CD4-positive, alpha-beta T cell (primary cell): ENCODE data around the gene EHF. TPM values are rescaled to one million over a fixed set of nuclear protein-coding genes. Genes with fewer than 3 reads are reported as not detected.
A peak's percentile ranks its signal among the peaks of the same experiment; 100 is the strongest.

ENCODE experiments used
- ATAC-seq: fragments of 200-7000 bp; cut with Tn5 transposase; one replicate; pipeline ENCODE4 v1.10.0; 2022; ENCODE audit warnings: mild to moderate bottlenecking; ENCODE audit not compliant: poor library complexity
- CTCF ChIA-PET: fragments of 350-600 bp; sonication (Branson Sonifier 250); formaldehyde crosslinking; loops from one replicate; lab custom pipeline; 2021; ENCODE audit warnings: antibody characterized with exemption, inconsistent platforms; lab: Charles Lee
- POLR2A ChIA-PET: fragments of 350-600 bp; sonication (Branson Sonifier 250); formaldehyde crosslinking; loops from one replicate; lab custom pipeline; 2021; ENCODE audit warnings: antibody characterized with exemption, inconsistent platforms; lab: Charles Lee
- DNase-seq, 14 experiments: peaks; one replicate each; pipeline ENCODE4 v3.0.0-alpha.2; 2013 to 2020; ENCODE audit warnings: mixed read lengths in 2 of 14
- H3K27ac ChIP-seq, 2 donors: one replicate each; pipeline versions ENCODE4 v1.5.1 to v1.7.0; 2013; ENCODE audit warnings: low read length in 2 of 2, low read depth in 1 of 2, mild to moderate bottlenecking in 1 of 2
- H3K27me3 ChIP-seq, 2 experiments: 1 replicate in 1 of 2; 2 replicates in 1 of 2; pipeline versions ENCODE4 v1.6.1 to v1.7.0; 2013; ENCODE audit warnings: low read length in 2 of 2, control low read depth in 1 of 2, mild to moderate bottlenecking in 1 of 2, moderate library complexity in 1 of 2; ENCODE audit not compliant: insufficient read depth in 2 of 2, control insufficient read depth in 1 of 2
- H3K36me3 ChIP-seq: one replicate; pipeline ENCODE4 v1.6.1; 2013; ENCODE audit warnings: low read length, control low read depth; ENCODE audit not compliant: insufficient read depth
- H3K4me1 ChIP-seq: one replicate; pipeline ENCODE4 v1.6.1; 2013; ENCODE audit warnings: low read length, control low read depth; ENCODE audit not compliant: insufficient read depth
- H3K4me3 ChIP-seq: one replicate; pipeline ENCODE4 v1.5.1; 2013; ENCODE audit warnings: mild to moderate bottlenecking, low read length, moderate library complexity
- H3K9me3 ChIP-seq, 2 experiments: 1 replicate in 1 of 2; 2 replicates in 1 of 2; pipeline versions ENCODE4 v1.6.1 to v1.7.0; 2013; ENCODE audit warnings: low read length in 2 of 2, mild to moderate bottlenecking in 2 of 2, control low read depth in 1 of 2, moderate library complexity in 1 of 2; ENCODE audit not compliant: control insufficient read depth in 1 of 2, insufficient read depth in 1 of 2
- H3K27ac Mint-ChIP-seq: one replicate; pipeline ENCODE4 v1.8.0; 2020; ENCODE audit warnings: mixed read lengths
- H3K27me3 Mint-ChIP-seq: one replicate; pipeline ENCODE4 v1.8.0; 2021; ENCODE audit warnings: mixed read lengths
- H3K36me3 Mint-ChIP-seq: one replicate; pipeline ENCODE4 v1.8.0; 2021; ENCODE audit warnings: low read depth, mixed read lengths
- H3K4me1 Mint-ChIP-seq: one replicate; pipeline ENCODE4 v1.8.0; 2021; ENCODE audit warnings: low read depth, mixed read lengths
- H3K4me3 Mint-ChIP-seq: one replicate; pipeline ENCODE4 v1.8.0; 2020; ENCODE audit warnings: mild to moderate bottlenecking, mixed read lengths
- H3K9me3 Mint-ChIP-seq: one replicate; pipeline ENCODE4 v1.8.0; 2020; ENCODE audit warnings: mixed read lengths
- CTCF ChIP-seq: fragments of 200-600 bp; IDR thresholded peaks from one replicate; pipeline ENCODE4 v1.8.0; 2022; ENCODE audit warnings: antibody characterized with exemption, mild to moderate bottlenecking
- intact Hi-C, 2 experiments: fragments of 100-400 bp; cut with DNase I in 1 of 2; cut with micrococcal nuclease in 1 of 2; formaldehyde crosslinking; loops; one replicate each; pipeline versions ENCODE4 v1.15.1 to v1.9.0; 2023 to 2025; cut with DNase I, micrococcal nuclease
- total RNA-seq, 174 experiments: library from RNA in 2 of 174; stranded (reverse) in 2 of 174; gene quantifications; one replicate each; pipeline ENCODE4 v1.2.3 and lab custom pipeline; 2021 to 2026

EHF gene
- total RNA-seq, 2 experiments from 2014 or later: not detected

GRCh38 chr11:34613552-34614056, 7.3 kb upstream of the EHF start:
- no peak for TF ChIP-seq CTCF
- no peaks in the 10 kb centered on the region for H3K4me1 ChIP-seq
- no peak overlapping the region for H3K27ac ChIP-seq
- no peaks in the 10 kb centered on the region for H3K36me3 ChIP-seq
- ATAC-seq: no peak
- no peak overlapping the region for H3K4me3 Mint-ChIP-seq
- H3K4me1 Mint-ChIP-seq: no peaks in the 10 kb centered on the region
- peak in 2 of 14 experiments; percentile 11 to 16 for DNase-seq
- no peak overlapping the region for H3K27ac Mint-ChIP-seq
- H3K36me3 Mint-ChIP-seq: no peaks in the 10 kb centered on the region
- no peaks in the 10 kb centered on the region for H3K9me3 Mint-ChIP-seq
- H3K27me3 ChIP-seq: no peaks in the 10 kb centered on the region
- intact Hi-C loops: no loop called here
- no peaks in the 10 kb centered on the region for H3K9me3 ChIP-seq
- POLR2A ChIA-PET: no interaction called here
- H3K27me3 Mint-ChIP-seq: no peaks in the 10 kb centered on the region
- H3K4me3 ChIP-seq: no peak overlapping the region
- CTCF ChIA-PET: no interaction called here

GRCh38 chr11:34614344-34615104, 6.4 kb upstream of the EHF start:
- Histone ChIP-seq H3K9me3 (no peaks in the 10 kb centered on the region), H3K27me3 (no peaks in the 10 kb centered on the region), H3K36me3 (no peaks in the 10 kb centered on the region), H3K4me1 (no peaks in the 10 kb centered on the region), H3K4me3 (no peak overlapping the region), H3K27ac (no peak overlapping the region)
- POLR2A ChIA-PET: no interaction called here
- CTCF ChIA-PET: no interaction called here
- intact Hi-C loops: no loop called here
- no peaks in the 10 kb centered on the region for H3K36me3 Mint-ChIP-seq
- no peak for TF ChIP-seq CTCF
- no peak for ATAC-seq
- no peaks in the 10 kb centered on the region for H3K4me1 Mint-ChIP-seq
- H3K27me3 Mint-ChIP-seq: no peaks in the 10 kb centered on the region
- no peak for DNase-seq
- no peak overlapping the region for H3K27ac Mint-ChIP-seq
- no peaks in the 10 kb centered on the region for H3K9me3 Mint-ChIP-seq
- no peak overlapping the region for H3K4me3 Mint-ChIP-seq

- no peaks in the 10 kb centered on the region for H3K9me3 Mint-ChIP-seq
- ChIA-PET CTCF (no interaction called here), POLR2A (no interaction called here)
- no peak overlapping the region for H3K27ac Mint-ChIP-seq
- ATAC-seq: no peak
- no peak for TF ChIP-seq CTCF
- H3K4me3 Mint-ChIP-seq: no peak overlapping the region
- H3K27me3 Mint-ChIP-seq: no peaks in the 10 kb centered on the region
- H3K4me3 ChIP-seq: no peak overlapping the region
- H3K27me3 ChIP-seq: no peaks in the 10 kb centered on the region
- no peak overlapping the region for H3K27ac ChIP-seq
- no peaks in the 10 kb centered on the region for H3K4me1 Mint-ChIP-seq
- H3K36me3 ChIP-seq: no peaks in the 10 kb centered on the region
- intact Hi-C loops: no loop called here
- H3K4me1 ChIP-seq: no peaks in the 10 kb centered on the region
- no peaks in the 10 kb centered on the region for H3K36me3 Mint-ChIP-seq
- no peaks in the 10 kb centered on the region for H3K9me3 ChIP-seq
- DNase-seq: no peak
Measured at GRCh38 chr11:34616086-34616485, 4.8 kb upstream of the EHF start.
